GM19395 (cell line): Measurements from ENCODE around the gene MTAP.
"Not testable (repeated sequence)": the region's sequence is repeated elsewhere in the genome, so short reads cannot be mapped to it uniquely, and the experiment has no call there.

Experiments used
- ATAC-seq: cut with Tn5 transposase; IDR thresholded peaks from one replicate; pipeline ENCODE4 v1.9.1; 2021; ENCODE audit warnings: mild to moderate bottlenecking, moderate library complexity; ENCODE audit not compliant: unreplicated experiment

The MTAP gene

GRCh38 chr9:21906213-21906612 lies 103.8 kb downstream of the MTAP start:
- ATAC-seq, result no peak

GRCh38 chr9:21906881-21907280 lies 104.4 kb downstream of the MTAP start:
- ATAC-seq, result no peak

GRCh38 chr9:21919377-21920362 lies 117.2 kb downstream of the MTAP start:
- peak; percentile 94 for ATAC-seq

GRCh38 chr9:21923694-21924093 lies 121.3 kb downstream of the MTAP start:
- no peak for ATAC-seq

- no peak for ATAC-seq
Measured at GRCh38 chr9:21927752-21928151, 125.3 kb downstream of the MTAP start.

GRCh38 chr9:21931428-21931827 lies 129.0 kb downstream of the MTAP start:
- ATAC-seq, result no peak

- ATAC-seq, result no peak
Measured at GRCh38 chr9:21933281-21933680, 130.8 kb downstream of the MTAP start.

- ATAC-seq, result no peak
Measured at GRCh38 chr9:21933865-21934264, 131.4 kb downstream of the MTAP start.

- ATAC-seq, result no peak
Measured at GRCh38 chr9:21935631-21936030, 133.2 kb downstream of the MTAP start.

GRCh38 chr9:21936161-21936560 lies 133.7 kb downstream of the MTAP start:
- no peak for ATAC-seq

- ATAC-seq, result no peak
Measured at GRCh38 chr9:21941337-21941995, 139.0 kb downstream of the MTAP start.

GRCh38 chr9:21943464-21943863 lies 141.0 kb downstream of the MTAP start:
- ATAC-seq, result no peak

- no peak for ATAC-seq
Measured at GRCh38 chr9:21945606-21946005, 143.2 kb downstream of the MTAP start.

- ATAC-seq, result no peak
Measured at GRCh38 chr9:21958833-21959232, 156.4 kb downstream of the MTAP start.

GRCh38 chr9:21959268-21959667 lies 156.8 kb downstream of the MTAP start:
- not testable (repeated sequence) for ATAC-seq

- no peak for ATAC-seq
Measured at GRCh38 chr9:21961569-21961968, 159.1 kb downstream of the MTAP start.

GRCh38 chr9:21964925-21965385 lies 162.5 kb downstream of the MTAP start:
- ATAC-seq, result peak; percentile 76

- ATAC-seq, result peak; percentile 82
Measured at GRCh38 chr9:21965401-21965951, 163.0 kb downstream of the MTAP start.

GRCh38 chr9:21966140-21966851 lies 163.9 kb downstream of the MTAP start:
- ATAC-seq, result no peak

- no peak for ATAC-seq
Measured at GRCh38 chr9:21967169-21967568, 164.7 kb downstream of the MTAP start.

GRCh38 chr9:21967702-21968101 lies 165.3 kb downstream of the MTAP start:
- ATAC-seq, result no peak
